ENCODE data around the gene MYCL. TPM values are rescaled to one million over a fixed set of nuclear protein-coding genes. Genes with fewer than 3 reads are reported as not detected.

Gene MYCL
- total RNA-seq, 6 donors from 2014 or later, result 4.3 to 8.2 (median 6.1) TPM

DNA sequence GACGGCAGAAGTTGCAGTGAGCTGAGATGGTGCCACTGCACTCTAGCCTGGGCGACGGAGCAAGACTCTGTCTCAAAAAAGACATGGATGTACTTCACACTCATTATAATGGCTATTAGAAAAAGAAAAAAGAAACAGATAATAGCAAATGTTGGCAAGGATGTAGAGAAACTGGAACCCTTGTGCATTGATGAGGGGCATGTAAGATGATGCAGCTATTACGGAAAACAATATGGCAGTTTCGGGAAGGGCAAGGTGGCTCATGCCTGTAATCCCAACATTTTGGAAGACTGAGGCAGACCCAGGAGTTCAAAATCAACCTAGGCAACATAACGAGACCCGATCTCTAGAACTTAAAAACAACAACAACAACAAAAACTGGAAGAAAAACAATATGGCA is 40.7 kb downstream of the MYCL start:
- Histone ChIP-seq H3K4me3 (no peak overlapping the region), H3K27ac (no peak overlapping the region), H3K9me3 (no peaks in the 10 kb centered on the region), H3K27me3 (no peaks in the 10 kb centered on the region), H3K36me3 (peaks cover 0 to 14% (median 1%) of the 10 kb centered on the region in 4 donors), H3K4me1 (no peaks in the 10 kb centered on the region)
- ATAC-seq (ENCODE audit: low FRiP score in 2 of 2), result no peak
- TF ChIP-seq POLR2A (IDR thresholded peaks at IDR 0.05) (no peak), POLR2AphosphoS5 (IDR thresholded peaks at IDR 0.05) (no peak), EP300 (IDR thresholded peaks at IDR 0.05) (no peak)
- TF ChIP-seq, protein P1, sequence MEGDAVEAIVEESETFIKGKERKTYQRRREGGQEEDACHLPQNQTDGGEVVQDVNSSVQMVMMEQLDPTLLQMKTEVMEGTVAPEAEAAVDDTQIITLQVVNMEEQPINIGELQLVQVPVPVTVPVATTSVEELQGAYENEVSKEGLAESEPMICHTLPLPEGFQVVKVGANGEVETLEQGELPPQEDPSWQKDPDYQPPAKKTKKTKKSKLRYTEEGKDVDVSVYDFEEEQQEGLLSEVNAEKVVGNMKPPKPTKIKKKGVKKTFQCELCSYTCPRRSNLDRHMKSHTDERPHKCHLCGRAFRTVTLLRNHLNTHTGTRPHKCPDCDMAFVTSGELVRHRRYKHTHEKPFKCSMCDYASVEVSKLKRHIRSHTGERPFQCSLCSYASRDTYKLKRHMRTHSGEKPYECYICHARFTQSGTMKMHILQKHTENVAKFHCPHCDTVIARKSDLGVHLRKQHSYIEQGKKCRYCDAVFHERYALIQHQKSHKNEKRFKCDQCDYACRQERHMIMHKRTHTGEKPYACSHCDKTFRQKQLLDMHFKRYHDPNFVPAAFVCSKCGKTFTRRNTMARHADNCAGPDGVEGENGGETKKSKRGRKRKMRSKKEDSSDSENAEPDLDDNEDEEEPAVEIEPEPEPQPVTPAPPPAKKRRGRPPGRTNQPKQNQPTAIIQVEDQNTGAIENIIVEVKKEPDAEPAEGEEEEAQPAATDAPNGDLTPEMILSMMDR (IDR thresholded peaks at IDR 0.05), result no peak
- no peak for DNase-seq
- 95 to 99% methylated on average over 7 of the region's 7 CpGs for WGBS, 2 donors

DNA sequence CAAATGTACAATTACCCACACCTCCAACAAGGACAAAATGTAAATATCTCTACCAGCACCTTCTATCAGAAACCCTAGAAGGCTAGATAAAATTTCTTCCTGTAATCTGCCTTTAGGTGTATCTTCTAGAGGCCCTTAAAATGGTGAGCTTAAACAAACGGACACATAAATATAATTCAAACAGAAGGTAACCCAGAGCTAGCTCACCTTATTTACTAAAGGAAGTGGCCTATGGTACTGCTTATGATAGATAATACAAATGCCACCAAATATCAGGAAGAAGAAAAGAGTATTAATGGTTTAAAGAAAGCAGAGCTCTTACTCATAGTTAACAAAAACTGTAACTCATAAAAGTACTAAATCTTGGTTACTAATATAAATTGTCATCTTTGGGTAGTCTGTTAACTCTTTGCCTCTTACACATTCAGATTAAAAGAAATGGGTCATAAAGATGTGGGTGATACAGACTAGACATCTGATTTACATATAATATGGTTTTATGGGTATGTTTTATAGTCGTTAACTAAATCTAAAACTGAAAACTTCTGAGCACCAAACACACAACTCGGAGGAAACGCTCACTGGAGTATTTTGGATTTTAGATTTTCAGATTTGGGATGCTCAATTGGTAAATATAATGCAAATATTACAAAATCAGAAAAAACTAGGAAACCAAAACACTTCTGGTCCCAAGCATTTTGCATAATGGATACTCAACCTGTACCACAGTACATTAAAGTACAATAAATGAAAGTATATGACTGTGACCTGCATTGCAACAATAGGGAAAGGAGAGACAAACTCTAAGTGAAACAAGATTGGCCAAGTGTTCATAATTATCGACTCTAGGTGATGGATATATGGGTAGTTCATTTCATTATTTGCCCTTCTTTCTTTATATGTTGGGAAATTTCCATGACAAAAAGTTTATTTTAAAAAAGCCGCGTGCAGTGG is 41.6 kb downstream of the MYCL start:
- no peaks in the 10 kb centered on the region for H3K4me1 ChIP-seq
- no peak for ATAC-seq (ENCODE audit: low FRiP score in 2 of 2)
- H3K27me3 ChIP-seq, result no peaks in the 10 kb centered on the region
- WGBS, 2 donors, result 92 to 94% methylated on average over 7 of the region's 7 CpGs
- no peaks in the 10 kb centered on the region for H3K9me3 ChIP-seq
- H3K4me3 ChIP-seq, result no peak overlapping the region
- TF ChIP-seq, protein P1 (IDR thresholded peaks at IDR 0.05), result no peak
- no peak for TF ChIP-seq POLR2AphosphoS5 (IDR thresholded peaks at IDR 0.05)
- no peak for TF ChIP-seq POLR2A (IDR thresholded peaks at IDR 0.05)
- no peak for TF ChIP-seq EP300 (IDR thresholded peaks at IDR 0.05)
- peaks cover 0 to 23% (median 3%) of the 10 kb centered on the region in 4 donors for H3K36me3 ChIP-seq
- DNase-seq, result no peak
- no peak overlapping the region for H3K27ac ChIP-seq

DNA sequence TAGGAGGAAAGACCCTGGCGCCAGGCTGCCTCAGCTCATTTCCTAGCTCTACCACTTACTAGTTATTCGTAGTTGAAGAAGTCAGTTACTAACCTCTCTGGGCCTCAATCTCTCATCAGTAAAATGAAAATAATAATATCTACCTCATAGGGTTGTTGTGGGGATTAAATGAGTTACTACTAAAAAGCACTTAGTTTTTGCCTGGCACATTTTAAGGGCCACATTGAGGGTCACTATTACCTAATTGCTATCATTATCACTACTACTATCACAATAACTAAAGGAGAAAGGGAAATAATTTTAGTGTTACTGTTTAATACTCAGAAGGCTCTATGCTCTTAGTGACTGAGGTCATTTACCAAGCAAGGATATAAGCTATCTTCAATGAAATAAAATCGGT is 43.4 kb downstream of the MYCL start:
- Histone ChIP-seq H3K36me3 (peaks cover 0 to 36% (median 3%) of the 10 kb centered on the region in 4 donors), H3K27me3 (no peaks in the 10 kb centered on the region), H3K27ac (no peak overlapping the region), H3K4me3 (no peak overlapping the region), H3K4me1 (no peaks in the 10 kb centered on the region), H3K9me3 (no peaks in the 10 kb centered on the region)
- TF ChIP-seq POLR2A (IDR thresholded peaks at IDR 0.05), result no peak
- no peak for TF ChIP-seq EP300 (IDR thresholded peaks at IDR 0.05)
- TF ChIP-seq, protein P1 (IDR thresholded peaks at IDR 0.05), result no peak
- no peak for TF ChIP-seq POLR2AphosphoS5 (IDR thresholded peaks at IDR 0.05)
- DNase-seq, result no peak
- no peak for ATAC-seq (ENCODE audit: low FRiP score in 2 of 2)
- WGBS, 2 donors, result 89 to 95% methylated on average over 3 of the region's 3 CpGs

DNA sequence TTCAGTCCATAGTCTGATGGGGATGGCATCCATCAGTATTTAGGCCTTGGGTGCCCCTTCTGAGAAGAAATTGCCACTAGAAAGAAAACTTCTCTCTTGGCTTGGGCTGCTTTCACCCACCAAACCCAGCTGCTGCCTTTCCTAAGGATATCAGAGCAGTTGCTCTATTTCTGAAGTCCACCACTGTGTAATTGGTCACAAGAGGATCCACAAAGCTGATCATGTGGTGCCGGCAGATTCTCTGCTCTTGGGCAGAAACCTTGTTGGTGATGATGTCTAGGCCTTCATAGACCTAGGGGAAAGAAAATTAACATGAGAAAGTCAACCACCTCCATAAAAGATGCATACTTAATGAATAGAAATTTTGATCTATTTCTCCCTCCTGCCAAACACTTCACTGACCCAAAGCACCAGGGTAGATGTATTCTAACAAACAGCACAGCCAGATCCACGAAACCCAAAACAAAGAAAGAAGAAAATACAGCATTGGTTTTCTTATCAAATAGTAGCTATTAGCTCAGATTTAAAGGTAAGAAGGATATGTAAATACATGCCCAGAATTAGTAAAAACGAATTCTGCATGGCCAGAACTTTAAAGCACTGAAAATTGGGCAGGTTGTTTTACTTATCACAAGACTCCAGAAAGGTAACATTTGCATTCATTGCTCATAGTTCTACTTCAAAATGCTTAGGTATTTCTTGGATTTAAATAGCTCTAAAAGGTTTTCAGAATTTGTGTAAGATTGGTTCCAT is 44.4 kb downstream of the MYCL start:
- TF ChIP-seq, protein P1 (IDR thresholded peaks at IDR 0.05), result no peak
- TF ChIP-seq EP300 (IDR thresholded peaks at IDR 0.05) (no peak), POLR2AphosphoS5 (IDR thresholded peaks at IDR 0.05) (no peak), POLR2A (IDR thresholded peaks at IDR 0.05) (no peak)

More for the DNA sequence above, 44.4 kb downstream of the MYCL start:
- Histone ChIP-seq H3K4me3 (no peak overlapping the region), H3K27me3 (no peaks in the 10 kb centered on the region), H3K27ac (no peak overlapping the region), H3K9me3 (no peaks in the 10 kb centered on the region), H3K36me3 (peaks cover 0 to 36% (median 3%) of the 10 kb centered on the region in 4 donors), H3K4me1 (peaks cover 0 to 5% (median 2%) of the 10 kb centered on the region in 4 donors)
- ATAC-seq (ENCODE audit: low FRiP score in 2 of 2) (no peak), DNase-seq (no peak)
- WGBS, 2 donors, result 87 to 90% methylated on average over 3 of the region's 3 CpGs

Data from upper lobe of left lung (tissue), 6 donors.